Measurements from ENCODE around the gene TLCD5. TPM values are rescaled to one million over a fixed set of nuclear protein-coding genes. Genes with fewer than 3 reads are reported as not detected.
A peak's percentile ranks its signal among the peaks of the same experiment; 100 is the strongest.

Gene TLCD5
- total and polyA plus RNA-seq, 2 donors (not counting 1 experiment from before 2014, with no cell fraction given): 13.2 to 17.0 TPM

- H3K4me1 ChIP-seq (ENCODE audit: control insufficient read depth, extremely low read depth, insufficient read depth, low read length): no peaks in the 10 kb centered on the region
- no peaks in the 10 kb centered on the region for H3K79me2 ChIP-seq (ENCODE audit: control insufficient read depth, insufficient read depth, low read length)
- no peaks in the 10 kb centered on the region for H3K9me3 ChIP-seq (ENCODE audit: control insufficient read depth, insufficient read depth, low read depth, low read length)
- no peaks in the 10 kb centered on the region for H4K20me1 ChIP-seq (ENCODE audit: control insufficient read depth, extremely low read depth, insufficient read depth, low read length)
- H3K4me2 ChIP-seq (ENCODE audit: extremely low read depth, insufficient read depth, low read length): no peak overlapping the region
- H3K27me3 ChIP-seq (ENCODE audit: control insufficient read depth, insufficient read depth, low read length): peaks cover 41% of the 10 kb centered on the region
- DNase-seq (ENCODE audit: low read depth in 2 of 2): peak in 1 of 2 donors; percentile 55
- H2AFZ ChIP-seq (ENCODE audit: low read length): no peak overlapping the region
- H3K4me3 ChIP-seq (replicated peaks in 1 of 4; ENCODE audit: control extremely low read depth in 1 of 4, insufficient read depth in 1 of 4, low read depth in 3 of 4, low read length in 4 of 4): no peak overlapping the region
- no peaks in the 10 kb centered on the region for H3K36me3 ChIP-seq (ENCODE audit: control insufficient read depth, insufficient read depth, low read length)
- no peak for TF ChIP-seq CTCF (conservative IDR thresholded peaks at IDR 0.05 in 1 of 2, IDR thresholded peaks at IDR 0.05 in 1 of 2; ENCODE audit: low read depth in 1 of 2, low read length in 2 of 2)
- TF ChIP-seq EZH2 (IDR thresholded peaks at IDR 0.05; ENCODE audit: low read length, missing control alignments): no peak
- no peak overlapping the region for H3K9ac ChIP-seq (ENCODE audit: insufficient read depth, low read length)
- no peak overlapping the region for H3K27ac ChIP-seq (ENCODE audit: insufficient read depth, low read length)
Measured at GRCh38 chr11:120295099-120295498, 30.0 kb upstream of the TLCD5 start.

GRCh38 chr11:120296554-120296953 is 28.5 kb upstream of the TLCD5 start:
- no peaks in the 10 kb centered on the region for H3K4me1 ChIP-seq (ENCODE audit: control insufficient read depth, extremely low read depth, insufficient read depth, low read length)
- peaks cover 41% of the 10 kb centered on the region for H3K27me3 ChIP-seq (ENCODE audit: control insufficient read depth, insufficient read depth, low read length)
- no peak overlapping the region for H3K9ac ChIP-seq (ENCODE audit: insufficient read depth, low read length)
- H3K27ac ChIP-seq (ENCODE audit: insufficient read depth, low read length): no peak overlapping the region
- no peaks in the 10 kb centered on the region for H3K9me3 ChIP-seq (ENCODE audit: control insufficient read depth, insufficient read depth, low read depth, low read length)
- H3K4me3 ChIP-seq (replicated peaks in 1 of 4; ENCODE audit: control extremely low read depth in 1 of 4, insufficient read depth in 1 of 4, low read depth in 3 of 4, low read length in 4 of 4): no peak overlapping the region
- no peak overlapping the region for H3K4me2 ChIP-seq (ENCODE audit: extremely low read depth, insufficient read depth, low read length)
- TF ChIP-seq EZH2 (IDR thresholded peaks at IDR 0.05; ENCODE audit: low read length, missing control alignments): no peak
- H3K79me2 ChIP-seq (ENCODE audit: control insufficient read depth, insufficient read depth, low read length): no peaks in the 10 kb centered on the region
- H3K36me3 ChIP-seq (ENCODE audit: control insufficient read depth, insufficient read depth, low read length): no peaks in the 10 kb centered on the region
- DNase-seq (ENCODE audit: low read depth in 2 of 2): no peak
- H2AFZ ChIP-seq (ENCODE audit: low read length): no peak overlapping the region
- no peaks in the 10 kb centered on the region for H4K20me1 ChIP-seq (ENCODE audit: control insufficient read depth, extremely low read depth, insufficient read depth, low read length)

GRCh38 chr11:120298461-120298860 is 26.6 kb upstream of the TLCD5 start:
- Histone ChIP-seq H3K9me3 (ENCODE audit: control insufficient read depth, insufficient read depth, low read depth, low read length) (no peaks in the 10 kb centered on the region), H2AFZ (ENCODE audit: low read length) (no peak overlapping the region), H3K9ac (ENCODE audit: insufficient read depth, low read length) (no peak overlapping the region), H3K4me3 (replicated peaks in 1 of 4; ENCODE audit: control extremely low read depth in 1 of 4, insufficient read depth in 1 of 4, low read depth in 3 of 4, low read length in 4 of 4) (no peak overlapping the region), H3K4me2 (ENCODE audit: extremely low read depth, insufficient read depth, low read length) (no peak overlapping the region), H3K4me1 (ENCODE audit: control insufficient read depth, extremely low read depth, insufficient read depth, low read length) (no peaks in the 10 kb centered on the region), H3K27me3 (ENCODE audit: control insufficient read depth, insufficient read depth, low read length) (peaks cover 33% of the 10 kb centered on the region), H3K36me3 (ENCODE audit: control insufficient read depth, insufficient read depth, low read length) (no peaks in the 10 kb centered on the region), H4K20me1 (ENCODE audit: control insufficient read depth, extremely low read depth, insufficient read depth, low read length) (no peaks in the 10 kb centered on the region), H3K79me2 (ENCODE audit: control insufficient read depth, insufficient read depth, low read length) (no peaks in the 10 kb centered on the region), H3K27ac (ENCODE audit: insufficient read depth, low read length) (no peak overlapping the region)
- TF ChIP-seq CTCF (conservative IDR thresholded peaks at IDR 0.05 in 1 of 2, IDR thresholded peaks at IDR 0.05 in 1 of 2; ENCODE audit: low read depth in 1 of 2, low read length in 2 of 2) (no peak), EZH2 (IDR thresholded peaks at IDR 0.05; ENCODE audit: low read length, missing control alignments) (no peak)
- DNase-seq (ENCODE audit: low read depth in 2 of 2): no peak
